A549 treated with ZK216348 at 1 μM for 4 hours (cell line): ENCODE data around the gene OR1F1. TPM values are rescaled to one million over a fixed set of nuclear protein-coding genes. Genes with fewer than 3 reads are reported as not detected.

Experiments
- total RNA-seq: library from RNA; stranded (reverse); fragments of 200-300 nt; extraction: Qiagen RNA extraction; gene quantifications from 5 replicates; pipeline ENCODE4 v1.2.3, GENCODE V29; 2022; ENCODE audit warnings: low read depth

The OR1F1 gene
- total RNA-seq: 0.32 to 0.76 TPM (median 0.41 TPM) in 5 replicates

DNA sequence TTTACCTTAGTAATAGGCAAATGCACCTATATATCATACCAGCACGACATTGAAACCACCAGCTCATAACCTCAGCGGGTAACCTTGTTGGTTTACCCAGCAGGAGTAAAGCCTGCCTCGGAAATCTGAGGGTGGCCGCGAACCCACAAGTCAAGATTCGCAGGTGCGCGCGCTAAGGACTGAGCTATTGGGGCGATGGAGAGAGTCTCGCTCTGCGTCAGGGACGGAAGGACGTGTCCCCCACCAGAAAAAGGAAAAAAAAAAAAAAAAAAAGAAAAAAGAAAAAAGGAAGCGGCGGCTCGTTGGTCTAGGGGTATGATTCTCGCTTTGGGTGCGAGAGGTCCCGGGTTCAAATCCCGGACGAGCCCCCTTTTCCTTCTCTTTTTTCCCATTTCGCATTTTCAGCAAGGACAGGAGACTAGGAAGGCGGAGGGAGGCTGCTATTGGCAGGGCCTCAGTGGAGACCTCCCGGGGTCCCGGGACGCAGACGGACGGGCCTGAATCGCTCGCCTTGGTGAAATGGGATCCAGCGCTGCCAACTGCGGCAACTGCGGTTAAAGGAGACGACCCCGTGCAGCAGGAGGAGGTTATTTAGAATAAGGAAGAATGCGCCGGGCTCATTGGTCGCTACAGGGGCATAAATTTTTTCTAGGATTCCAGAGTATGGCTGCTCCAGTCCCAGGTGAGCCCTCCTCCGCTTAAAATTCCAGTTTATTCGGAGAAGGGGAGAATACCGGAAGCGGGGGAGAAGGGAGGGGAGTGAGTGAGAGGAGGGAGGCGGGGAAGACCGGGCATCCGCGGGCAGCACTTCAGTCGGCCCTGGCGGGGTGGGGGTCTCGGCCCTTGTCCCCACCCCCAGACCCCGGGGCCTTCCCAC lies at the start of gene OR1F1:
Gene OR1F1 (plus strand): TSS at position 407 of the 877 bp plus-strand sequence.

GRCh38 chr16:3234857-3235561 lies 47.0 kb downstream of the OR1F1 start, which contains the start of gene ZNF200:
Gene ZNF200 (minus strand): TSS chr16:3235158. CDS start chr16:3233755, 1,403 bp downstream.

Other genes starting within 250 kb of the OR1F1 start
- gene KREMEN2, start 223.9 kb upstream of the OR1F1 start, total RNA-seq: 0.85 to 3.2 TPM (median 2.4 TPM) in 5 replicates
- gene PAQR4, start 218.9 kb upstream of the OR1F1 start, total RNA-seq: 25.4 to 46.5 TPM (median 45.2 TPM) in 5 replicates
- 44.4 to 98.5 TPM (median 91.4 TPM) in 5 replicates for gene PKMYT1, start 207.8 kb upstream of the OR1F1 start, total RNA-seq
- gene CLDN9, start 175.3 kb upstream of the OR1F1 start, total RNA-seq: 0.21 to 0.48 TPM (median 0.38 TPM) in 5 replicates
- gene CLDN6, start 170.0 kb upstream of the OR1F1 start, total RNA-seq: 0.20 to 0.56 TPM (median 0.41 TPM) in 4 of 5 replicates, not detected in the other
- 357 to 594 TPM (median 560 TPM) in 5 replicates for gene TNFRSF12A, start 167.8 kb upstream of the OR1F1 start, total RNA-seq
- 176 to 257 TPM (median 227 TPM) in 5 replicates for gene HCFC1R1, start 164.3 kb upstream of the OR1F1 start, total RNA-seq
- 16.8 to 38.9 TPM (median 34.3 TPM) in 5 replicates for gene THOC6, start 164.2 kb upstream of the OR1F1 start, total RNA-seq
- gene BICDL2, start 151.3 kb upstream of the OR1F1 start, total RNA-seq: not detected in 5 replicates
- 0.79 to 0.99 TPM (median 0.86 TPM) in 5 replicates for gene MMP25, start 141.6 kb upstream of the OR1F1 start, total RNA-seq
- 17.7 to 35.2 TPM (median 24.4 TPM) in 5 replicates for gene IL32, start 122.6 kb upstream of the OR1F1 start, total RNA-seq
- not detected in 5 replicates for gene ZSCAN10, start 88.9 kb upstream of the OR1F1 start, total RNA-seq
- gene ZNF205, start 75.6 kb upstream of the OR1F1 start, total RNA-seq: 8.6 to 16.6 TPM (median 14.1 TPM) in 5 replicates
- gene ZNF213, start 53.2 kb upstream of the OR1F1 start, total RNA-seq: 5.6 to 15.1 TPM (median 12.6 TPM) in 5 replicates
- gene ZNF200, start 47.0 kb downstream of the OR1F1 start, total RNA-seq: 7.4 to 9.6 TPM (median 8.4 TPM) in 5 replicates
- gene MEFV, start 68.4 kb downstream of the OR1F1 start, total RNA-seq: not detected in 5 replicates
- 33.6 to 39.7 TPM (median 38.0 TPM) in 5 replicates for gene ZNF263, start 95.3 kb downstream of the OR1F1 start, total RNA-seq
- 0.76 to 2.0 TPM (median 1.4 TPM) in 5 replicates for gene TIGD7, start 117.2 kb downstream of the OR1F1 start, total RNA-seq
- gene ZNF75A, start 117.3 kb downstream of the OR1F1 start, total RNA-seq: 10.2 to 14.2 TPM (median 12.4 TPM) in 5 replicates
- not detected in 5 replicates for gene OR2C1, start 167.7 kb downstream of the OR1F1 start, total RNA-seq
- gene ZSCAN32, start 212.8 kb downstream of the OR1F1 start, total RNA-seq: 10.1 to 16.8 TPM (median 15.4 TPM) in 5 replicates
- gene ZNF174, start 213.0 kb downstream of the OR1F1 start, total RNA-seq: 12.6 to 18.1 TPM (median 13.9 TPM) in 5 replicates